SIG-M5 (cell line): ENCODE measurements around the gene ST3GAL5.

Experiments
- DNase-seq: peaks from one replicate; lab custom pipeline; 2025; lab: John Stamatoyannopoulos, UW

Gene ST3GAL5

DNA sequence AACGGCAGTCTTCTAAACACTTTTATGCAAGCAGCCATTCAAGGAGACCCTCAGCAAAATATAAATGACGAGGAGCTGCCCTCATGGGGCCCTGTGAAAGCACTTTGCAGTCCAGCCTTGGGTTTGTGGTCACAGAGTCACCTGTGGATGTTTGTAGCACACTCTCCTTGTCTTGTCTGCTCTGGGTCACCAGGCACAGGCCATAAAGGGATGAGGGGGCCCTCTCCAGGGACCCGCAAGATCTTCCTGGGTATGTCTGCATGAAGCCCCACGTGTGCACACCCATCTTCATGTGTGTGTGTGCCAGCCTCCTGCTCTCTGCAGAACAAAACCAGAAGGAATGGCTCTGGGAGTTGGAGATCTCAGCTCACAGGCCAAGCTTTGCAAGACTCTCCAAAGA, 98.8 kb downstream of the ST3GAL5 start:
- DNase-seq, result no peak

DNA sequence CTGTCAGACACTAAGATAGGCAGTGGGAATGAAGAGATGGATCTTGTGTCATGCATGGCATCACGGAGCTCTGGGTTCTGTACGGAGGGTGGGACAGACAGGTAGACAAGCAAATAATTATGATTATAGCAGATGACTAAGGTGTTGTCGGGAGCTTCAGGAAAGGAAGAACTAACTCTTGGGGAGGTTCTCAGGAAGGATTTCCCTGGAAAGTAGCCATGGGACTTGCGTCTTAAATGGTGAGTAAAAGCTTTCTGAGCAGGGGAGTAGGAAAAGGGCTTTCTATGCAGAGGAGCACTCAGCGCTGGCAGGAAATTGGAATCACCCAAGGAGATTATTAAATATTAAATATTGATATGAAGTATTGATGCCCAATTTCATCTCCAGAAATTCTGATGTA, 99.5 kb downstream of the ST3GAL5 start:
- no peak for DNase-seq

DNA sequence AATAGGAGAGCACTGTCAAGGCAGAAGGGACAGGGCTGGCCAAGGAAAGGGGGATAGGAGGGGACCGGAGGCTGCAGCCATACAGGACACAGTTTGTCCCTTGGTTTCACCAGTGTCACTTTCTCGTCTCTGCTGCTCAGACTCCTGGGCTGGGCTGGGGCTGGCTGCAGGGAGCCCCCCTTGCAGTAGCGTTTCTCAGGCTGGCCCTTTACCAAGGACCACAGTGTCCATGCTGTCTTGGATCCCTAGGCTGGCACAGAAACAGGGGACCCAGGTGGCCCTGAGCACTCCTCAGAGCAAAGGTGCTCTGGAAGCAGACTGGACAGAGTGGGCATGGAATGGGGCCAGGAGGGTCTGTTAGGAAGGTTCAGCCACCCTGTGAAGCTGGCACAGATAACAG, 100.2 kb downstream of the ST3GAL5 start:
- DNase-seq, result no peak

DNA sequence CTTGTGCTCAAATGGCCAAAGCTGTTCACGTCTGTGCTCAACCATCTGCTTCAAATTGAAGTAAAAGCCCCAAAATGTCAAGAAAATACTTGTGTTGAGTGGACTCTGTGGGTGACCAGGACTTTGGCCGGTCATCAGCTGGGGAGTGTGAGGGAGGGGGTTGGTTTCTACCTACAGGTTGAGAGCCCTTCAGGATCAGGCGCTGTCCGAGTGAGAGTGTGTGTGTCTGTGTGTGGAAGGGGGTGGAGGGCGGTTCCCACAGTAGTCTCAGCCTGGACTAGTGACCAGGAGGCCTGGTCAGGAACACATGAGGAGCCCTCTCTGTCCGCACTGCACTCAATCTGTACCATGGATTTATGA, 100.8 kb downstream of the ST3GAL5 start:
- no peak for DNase-seq

DNA sequence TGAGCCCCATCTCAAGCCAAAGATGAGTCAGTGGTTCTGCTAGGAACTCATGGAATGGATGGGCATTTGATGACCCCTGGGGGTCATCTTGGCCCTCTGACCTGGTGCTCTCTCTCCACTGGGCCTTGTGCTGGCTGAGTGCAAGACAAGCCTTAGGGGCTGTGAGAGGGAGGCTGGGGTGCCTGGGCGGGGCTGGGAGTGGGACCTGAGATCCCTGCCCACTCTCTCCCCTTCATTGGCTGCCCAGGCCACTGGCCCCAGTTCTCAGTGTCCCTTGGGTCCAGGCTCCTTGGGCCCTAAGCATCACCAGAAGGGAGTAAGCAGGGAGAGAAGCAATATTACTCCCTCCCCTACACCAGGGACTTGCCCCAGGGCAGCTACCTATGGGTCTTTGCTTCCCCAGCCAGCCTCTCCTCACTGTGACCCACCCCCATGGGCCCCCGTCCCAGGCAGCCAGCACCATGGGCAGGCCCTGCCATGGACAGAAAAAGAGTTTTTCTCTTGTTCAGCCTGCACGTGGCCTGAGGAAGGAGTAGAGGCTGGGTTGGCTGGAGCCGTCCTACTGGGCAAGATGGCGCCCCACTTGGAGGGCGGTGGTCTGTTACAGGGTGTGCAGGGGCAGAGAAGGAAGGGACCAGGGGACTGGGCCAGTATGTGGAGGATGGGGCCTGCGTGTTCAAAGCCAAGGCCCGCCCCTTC, 101.4 kb downstream of the ST3GAL5 start:
- DNase-seq, result no peak
